OCI-LY3 (cell line): ENCODE data around the gene QSOX2.

Source experiments
- CTCF ChIP-seq: fragments of 200-600, 300-600 bp; sonication (generic); IDR thresholded peaks from 2 replicates; pipeline ENCODE4 v1.5.1; 2014; ENCODE audit warnings: antibody characterized with exemption, low read length, low read depth
- EZH2phosphoT487 ChIP-seq: fragments of 200-600 bp; shearing (Covaris generic); IDR thresholded peaks from 2 replicates; pipeline ENCODE4 v1.6.1; 2018; ENCODE audit warnings: antibody characterized with exemption, mixed run types, low read depth

GRCh38 chr9:136160995-136161610 is 84.5 kb downstream of the QSOX2 start:
- TF ChIP-seq CTCF (no peak), EZH2phosphoT487 (no peak)
